GM18867 (cell line): ENCODE data around the gene CLEC16A.

ENCODE experiments used
- ATAC-seq: cut with Tn5 transposase; IDR thresholded peaks from one replicate; pipeline ENCODE4 v1.9.1; 2021; ENCODE audit warnings: mild to moderate bottlenecking, moderate library complexity; ENCODE audit not compliant: unreplicated experiment

Gene CLEC16A

GRCh38 chr16:11165894-11166665, 221.7 kb downstream of the CLEC16A start:
- no peak for ATAC-seq

GRCh38 chr16:11167581-11167980, 223.2 kb downstream of the CLEC16A start:
- ATAC-seq: no peak

DNA sequence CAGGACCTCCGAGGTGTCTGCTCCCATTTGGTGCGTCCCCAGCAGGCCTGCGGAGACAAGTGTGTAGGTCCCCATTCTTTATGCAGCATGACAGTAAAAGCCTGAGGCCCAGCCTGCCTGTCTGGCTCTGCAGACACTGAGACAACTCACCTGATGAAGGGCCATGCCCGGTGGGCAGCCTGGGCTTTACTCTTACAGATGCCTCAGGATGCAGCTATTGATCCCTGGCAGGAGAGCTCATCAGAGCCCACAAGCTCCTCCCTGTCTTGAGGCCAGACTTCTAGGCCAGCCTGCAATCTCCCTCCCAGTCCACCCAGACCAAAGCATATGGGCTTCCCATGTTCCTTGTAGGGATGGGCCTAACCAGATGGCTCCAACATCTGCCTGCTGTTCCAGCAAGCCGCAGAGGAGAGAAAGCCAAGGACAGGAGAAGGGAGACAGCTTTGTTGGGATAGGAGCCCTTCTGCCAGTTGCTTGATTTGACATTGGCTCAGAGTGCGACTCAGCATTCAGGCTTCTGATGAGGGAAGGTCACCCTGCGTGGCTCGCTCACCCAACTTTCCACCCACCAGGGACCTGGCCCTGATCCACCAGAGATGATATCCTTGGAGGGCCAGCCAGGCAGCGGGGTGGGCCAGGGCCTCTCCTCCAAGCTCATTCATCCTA, 224.2 kb downstream of the CLEC16A start:
- ATAC-seq: no peak

DNA sequence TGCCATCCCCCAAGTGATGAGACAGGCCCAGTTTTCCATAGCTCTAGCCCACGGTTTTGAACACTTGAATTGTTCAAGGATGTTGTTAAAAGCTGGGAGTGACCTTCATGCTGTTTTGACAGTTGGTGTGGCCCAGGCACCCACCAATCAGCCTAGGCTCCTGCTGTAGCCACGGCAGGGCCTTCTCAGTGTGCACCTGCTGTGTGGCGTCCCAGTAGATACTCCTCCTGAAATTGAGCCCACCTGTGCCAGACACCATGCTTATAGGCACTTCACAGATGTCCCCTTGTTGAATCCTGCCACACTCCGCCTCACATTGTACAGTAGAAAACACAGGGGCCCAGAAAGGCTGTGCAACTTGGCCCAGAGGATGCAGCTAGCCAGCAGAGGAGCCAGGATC, 225.3 kb downstream of the CLEC16A start:
- no peak for ATAC-seq

DNA sequence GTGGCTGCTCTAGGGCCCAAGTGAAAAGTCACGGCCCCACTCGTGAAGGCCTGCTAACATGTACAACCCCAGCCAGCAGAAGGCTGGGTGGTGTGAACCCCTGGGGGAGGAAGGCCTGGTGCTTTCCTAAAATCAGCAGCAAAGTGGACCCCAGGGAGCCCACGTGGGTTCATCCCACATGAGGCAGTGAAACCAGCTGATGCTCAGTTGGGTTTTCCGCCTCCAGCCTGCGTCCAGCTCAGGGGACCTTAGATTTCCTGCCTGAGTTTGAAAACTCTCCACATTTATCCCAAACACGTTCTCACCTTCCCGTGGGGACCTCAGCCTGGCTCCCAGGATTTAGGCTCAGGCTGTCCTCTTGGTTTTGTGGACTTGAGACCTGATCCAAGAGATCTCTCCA, 225.8 kb downstream of the CLEC16A start:
- ATAC-seq: no peak

DNA sequence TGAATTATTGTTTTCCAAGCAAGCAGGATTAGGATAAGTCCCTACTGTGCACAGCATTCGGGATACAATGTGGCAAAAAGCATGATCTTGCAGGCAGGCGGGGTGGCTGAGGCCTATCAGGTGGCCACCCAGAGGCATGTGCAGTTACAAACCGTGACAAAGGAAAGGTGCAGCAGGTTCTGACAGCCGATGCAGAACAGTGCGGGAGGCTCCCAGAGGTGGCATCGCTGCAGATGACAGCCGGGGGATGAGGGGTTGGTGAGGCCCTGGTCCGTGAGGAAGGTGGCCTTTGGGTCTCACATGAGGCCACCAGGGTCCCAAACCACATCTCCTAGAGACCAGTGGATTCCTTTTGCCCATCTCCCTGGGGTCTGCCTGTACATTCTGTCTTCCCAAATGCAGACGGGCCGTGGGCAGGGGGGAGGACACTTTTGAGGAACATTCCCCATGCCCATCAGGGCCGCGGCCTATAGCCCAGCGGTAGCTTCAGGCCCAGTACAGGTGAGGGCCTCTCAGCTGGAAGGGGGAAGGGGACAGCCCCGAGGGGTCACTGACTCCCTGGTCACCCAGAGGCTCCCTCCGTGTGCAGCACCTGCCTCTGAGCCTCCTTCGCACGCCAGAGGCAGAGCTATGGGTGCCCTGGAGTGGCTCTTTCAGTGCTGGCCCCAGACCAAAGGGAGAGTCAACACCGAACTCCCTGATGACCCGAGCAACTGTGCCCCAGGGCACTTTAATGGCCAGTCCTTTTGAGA, 226.5 kb downstream of the CLEC16A start:
- ATAC-seq: no peak

DNA sequence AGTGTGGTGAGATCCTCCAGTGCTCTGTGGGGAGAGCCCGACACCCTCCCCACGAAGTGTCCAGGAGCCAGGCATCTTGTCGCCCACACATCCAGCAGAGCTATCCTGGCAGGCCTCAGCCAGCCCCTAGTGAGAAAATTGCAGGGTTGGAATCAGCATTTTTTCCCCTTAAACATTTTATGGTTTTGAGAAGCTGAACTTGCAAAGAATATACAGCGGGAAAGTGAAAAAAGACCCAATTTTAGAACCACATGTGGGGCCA, 227.0 kb downstream of the CLEC16A start:
- ATAC-seq: no peak

DNA sequence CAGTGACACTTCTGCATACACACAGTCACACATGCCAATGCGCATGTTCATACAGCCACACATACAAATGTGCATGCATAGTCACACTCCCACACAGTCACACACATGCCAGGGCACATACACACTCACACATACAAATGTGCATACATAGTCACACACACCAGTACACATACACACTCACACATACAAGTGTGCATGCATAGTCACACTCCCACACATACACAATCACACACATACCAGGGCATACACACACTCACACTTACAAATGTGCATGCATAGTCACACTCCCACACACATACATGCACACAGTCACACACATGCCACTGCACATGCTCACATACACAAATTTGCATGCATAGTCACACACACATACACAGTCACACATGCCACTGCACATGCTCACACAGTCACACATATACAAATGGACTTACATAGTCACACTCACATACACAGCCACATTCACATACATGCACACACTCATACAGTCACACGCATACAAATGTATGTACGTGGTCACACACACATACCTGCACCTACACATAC, 227.5 kb downstream of the CLEC16A start:
- no peak for ATAC-seq

GRCh38 chr16:11173426-11173825, 229.1 kb downstream of the CLEC16A start:
- no peak for ATAC-seq

DNA sequence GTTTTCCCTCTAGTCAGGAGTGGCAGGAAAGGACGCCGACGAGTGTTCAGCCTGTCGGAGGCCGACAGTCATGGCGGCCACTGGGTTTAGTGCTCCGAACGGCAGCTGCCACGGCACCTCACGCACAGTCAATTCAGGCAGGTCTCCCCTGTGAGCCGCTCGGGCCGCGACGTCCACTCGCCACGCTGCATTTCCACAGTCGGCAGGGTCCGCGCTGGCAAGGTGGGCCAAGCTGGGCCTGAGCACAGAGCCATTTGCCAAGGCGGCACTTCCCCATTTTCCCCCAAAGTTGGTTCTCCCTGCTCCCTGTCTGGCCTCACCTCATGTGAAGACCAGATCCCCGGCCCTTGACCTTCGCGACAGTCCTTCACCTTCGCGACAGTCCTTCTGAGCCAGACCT, 229.8 kb downstream of the CLEC16A start:
- ATAC-seq: no peak

GRCh38 chr16:11175106-11175786, 230.9 kb downstream of the CLEC16A start:
- no peak for ATAC-seq

DNA sequence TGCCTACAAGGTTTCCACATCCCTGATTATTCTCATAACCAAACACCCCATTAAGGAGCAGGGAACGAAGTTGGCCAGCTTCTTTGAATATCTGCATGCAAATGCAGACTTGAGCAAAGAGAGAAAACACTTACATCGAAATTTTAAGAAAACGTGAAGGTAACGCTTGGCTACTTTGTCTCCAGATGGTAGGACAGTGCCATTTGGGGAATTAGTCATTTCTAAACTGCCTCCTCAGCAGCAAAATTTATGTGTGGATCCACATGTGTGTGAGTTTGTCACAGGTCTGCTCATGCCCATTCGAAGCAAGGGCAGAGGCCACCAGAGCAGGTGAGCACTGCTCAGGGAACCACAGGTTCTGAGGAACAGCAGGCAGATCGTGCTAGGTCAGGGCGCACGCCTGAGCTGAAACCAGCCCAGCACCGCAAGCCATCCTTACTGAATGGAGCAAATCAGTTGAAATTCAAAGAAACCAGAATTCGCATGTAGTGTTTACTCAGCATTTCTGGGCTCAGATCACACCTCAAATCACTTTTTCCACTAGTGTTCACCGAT, 231.5 kb downstream of the CLEC16A start:
- peak; percentile 59 for ATAC-seq

DNA sequence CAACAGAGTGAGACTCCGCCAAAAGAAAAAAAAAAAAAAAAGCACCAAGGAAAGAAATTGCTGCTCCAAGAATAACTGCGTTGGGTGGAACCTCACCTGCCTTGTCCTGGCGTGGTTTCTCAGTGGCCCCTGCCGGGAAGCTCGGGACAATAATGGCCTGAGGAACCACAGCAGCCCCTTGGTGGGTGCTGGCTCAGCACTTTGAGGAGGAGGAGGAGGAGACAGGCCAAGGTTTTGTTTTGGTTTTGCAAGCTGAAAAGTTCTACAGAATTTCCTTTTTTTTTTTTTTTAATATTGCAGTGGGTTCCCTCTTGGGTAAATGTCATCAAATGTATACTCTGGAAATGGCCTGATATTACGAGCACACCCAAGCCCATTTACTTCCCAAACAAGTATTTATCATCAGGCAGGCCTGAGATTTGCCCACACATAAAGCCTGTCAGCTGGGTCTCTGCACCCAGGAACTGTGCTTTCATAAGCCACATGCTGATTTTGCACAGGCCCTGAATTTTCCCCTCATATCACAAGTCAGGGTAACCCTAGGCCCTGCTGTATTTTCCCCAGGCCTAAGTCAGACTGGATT, 233.3 kb downstream of the CLEC16A start:
- no peak for ATAC-seq

DNA sequence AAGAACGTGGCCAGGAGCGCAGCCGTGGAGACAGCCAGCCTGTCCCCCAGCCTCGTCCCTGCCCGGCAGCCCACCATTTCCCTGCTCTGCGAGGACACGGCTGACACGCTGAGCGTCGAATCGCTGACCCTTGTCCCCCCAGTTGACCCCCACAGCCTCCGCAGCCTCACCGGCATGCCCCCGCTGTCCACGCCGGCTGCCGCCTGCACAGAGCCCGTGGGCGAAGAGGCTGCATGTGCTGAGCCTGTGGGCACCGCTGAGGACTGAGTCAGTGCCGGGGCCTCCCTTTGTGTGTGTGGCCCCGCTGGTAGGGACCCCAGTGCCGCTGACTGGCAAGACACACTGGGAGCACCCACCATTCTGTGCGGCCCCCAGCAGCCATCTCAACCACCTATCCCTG, 234.1 kb downstream of the CLEC16A start:
- no peak for ATAC-seq

- no peak for ATAC-seq
Observed at GRCh38 chr16:11179574-11179973, 235.2 kb downstream of the CLEC16A start.

DNA sequence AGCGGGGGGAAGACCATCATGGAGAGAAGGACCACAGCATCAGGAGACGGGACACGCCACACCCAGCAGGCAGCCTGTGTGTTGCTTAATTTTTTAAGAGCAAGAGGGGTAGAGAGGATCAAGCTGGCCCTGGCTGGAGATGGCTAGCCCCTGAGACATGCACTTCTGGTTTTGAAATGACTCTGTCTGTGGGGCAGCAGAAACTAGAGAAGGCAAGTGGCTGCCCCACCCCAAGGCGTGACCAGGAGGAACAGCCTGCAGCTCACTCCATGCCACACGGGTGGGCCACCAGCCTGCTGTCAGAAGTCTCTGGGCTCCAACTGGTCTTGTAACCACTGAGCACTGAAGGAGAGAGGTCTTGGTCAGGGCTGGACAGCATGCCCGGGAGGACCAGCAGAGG, 236.1 kb downstream of the CLEC16A start:
- ATAC-seq: no peak

- no peak for ATAC-seq
Observed at GRCh38 chr16:11181242-11181898, 237.0 kb downstream of the CLEC16A start.

GRCh38 chr16:11181899-11182279, 237.5 kb downstream of the CLEC16A start:
- ATAC-seq: no peak

- no peak for ATAC-seq
Observed at GRCh38 chr16:11182411-11182810, 238.0 kb downstream of the CLEC16A start.
